PC-3 (cell line): Measurements from ENCODE around the gene MAN2C1. TPM values are rescaled to one million over a fixed set of nuclear protein-coding genes. Genes with fewer than 3 reads are reported as not detected.

Experiments used
- ATAC-seq: fragments of 200-7000 bp; cut with Tn5 transposase; 2 replicates; pipeline ENCODE4 v1.9.1; 2020; ENCODE audit warnings: mild to moderate bottlenecking, moderate library complexity
- BruUV-seq: library from RNA; stranded (reverse); fragments of 400-500 nt; replicated peaks from 2 replicates; lab custom pipeline; 2021; lab: Mats Ljungman, UMichigan
- CTCF ChIA-PET: fragments of 300-600 bp; sonication (Branson Sonifier 250); formaldehyde crosslinking; loops from one replicate; lab custom pipeline; 2022; ENCODE audit warnings: antibody characterized with exemption; lab: Charles Lee
- POLR2A ChIA-PET: fragments of 300-600 bp; sonication (Branson Sonifier 250); formaldehyde crosslinking; loops from one replicate; lab custom pipeline; 2022; ENCODE audit warnings: antibody characterized with exemption; ENCODE audit not compliant: unreplicated experiment; lab: Charles Lee
- DNase-seq: peaks from one replicate; pipeline ENCODE4 v3.0.0-alpha.2; 2015
- H2AFZ ChIP-seq: fragments of 300-600 bp; sonication (generic); 2 replicates; pipeline ENCODE4 v1.6.0; 2016; ENCODE audit warnings: antibody characterized with exemption, low read length
- H3F3A ChIP-seq: fragments of 300-600 bp; sonication (generic); one replicate; pipeline ENCODE4 v1.6.0; 2017; ENCODE audit warnings: antibody characterized with exemption, low read length, control low read depth, mild to moderate bottlenecking; ENCODE audit not compliant: unreplicated experiment
- H3K27ac ChIP-seq: fragments of 300-600 bp; sonication (generic); 2 replicates; pipeline ENCODE4 v1.5.1; 2016; ENCODE audit warnings: mild to moderate bottlenecking, low read length
- H3K27me3 ChIP-seq: fragments of 300-600 bp; sonication (generic); 2 replicates; pipeline ENCODE4 v1.6.1; 2016; ENCODE audit warnings: low read length, mixed read lengths
- H3K36me3 ChIP-seq: fragments of 300-600 bp; sonication (generic); 2 replicates; pipeline ENCODE4 v1.6.1; 2016; ENCODE audit warnings: low read depth, mixed run types, low read length, mixed read lengths
- H3K4me1 ChIP-seq: fragments of 300-600 bp; sonication (generic); 2 replicates; pipeline ENCODE4 v1.5.1; 2016; ENCODE audit warnings: low read length; ENCODE audit not compliant: insufficient read depth
- H3K4me2 ChIP-seq: fragments of 300-600 bp; sonication (generic); 2 replicates; pipeline ENCODE4 v1.6.0; 2016; ENCODE audit warnings: low read length
- H3K4me3 ChIP-seq: fragments of 300-600 bp; sonication (generic); 2 replicates; pipeline ENCODE4 v1.5.1; 2016; ENCODE audit warnings: mild to moderate bottlenecking, low read length, mixed read lengths
- H3K79me2 ChIP-seq: fragments of 300-600 bp; sonication (generic); 2 replicates; pipeline ENCODE4 v1.6.1; 2017; ENCODE audit warnings: low read length, mixed read lengths
- H3K9ac ChIP-seq: fragments of 300-600 bp; sonication (generic); 2 replicates; pipeline ENCODE4 v1.6.0; 2016; ENCODE audit warnings: mild to moderate bottlenecking, low read length
- H3K9me2 ChIP-seq: fragments of 300-600 bp; sonication (generic); replicated peaks from 2 replicates; pipeline ENCODE4 v1.6.1; 2016; ENCODE audit warnings: mixed run types, low read length, mixed read lengths
- H3K9me3 ChIP-seq: fragments of 300-600 bp; sonication (generic); 2 replicates; pipeline ENCODE4 v1.6.1; 2016; ENCODE audit warnings: low read length, mixed read lengths
- H4K20me1 ChIP-seq: fragments of 300-600 bp; sonication (generic); 2 replicates; pipeline ENCODE4 v1.6.1; 2016; ENCODE audit warnings: low read length, mixed read lengths
- CTCF ChIP-seq: fragments of 300-600 bp; sonication (generic); conservative IDR thresholded peaks from 2 replicates; pipeline ENCODE4 v1.5.1; 2017; ENCODE audit warnings: antibody characterized with exemption, low read depth, mild to moderate bottlenecking, low read length
- EZH2 ChIP-seq: fragments of 300-600 bp; sonication (generic); IDR thresholded peaks from one replicate; pipeline ENCODE4 v1.6.1; 2017; ENCODE audit warnings: antibody characterized with exemption, mild to moderate bottlenecking, low read length; ENCODE audit not compliant: unreplicated experiment
- EZH2phosphoT487 ChIP-seq: fragments of 300-600 bp; sonication (generic); IDR thresholded peaks from 2 replicates; pipeline ENCODE4 v1.6.1; 2018; ENCODE audit warnings: mild to moderate bottlenecking, antibody characterized with exemption, low read length, borderline replicate concordance
- intact Hi-C: fragments of 100-400 bp; cut with micrococcal nuclease; formaldehyde crosslinking; loops from 2 replicates; pipeline ENCODE4 v1.9.0; 2023
- total RNA-seq: library from RNA; depleted of rRNA; stranded (reverse); fragments of >200 nt; gene quantifications from 2 replicates; pipeline ENCODE4 v1.2.3, GENCODE V29; 2014

MAN2C1 gene
- total RNA-seq, 1 experiment from 2014 or later: 126 TPM

- H3K27ac ChIP-seq: no peak overlapping the region
- H3K27me3 ChIP-seq: no peaks in the 10 kb centered on the region
- no peak overlapping the region for H2AFZ ChIP-seq
- CTCF ChIA-PET: no interaction called here
- H4K20me1 ChIP-seq: no peaks in the 10 kb centered on the region
- H3K4me1 ChIP-seq: no peaks in the 10 kb centered on the region
- intact Hi-C loops: loop anchor here (10.0 kb wide), 1 partner anchor 285 kb away; the partner anchor contains the start of genes IMP3 and SNX33
- no peaks in the 10 kb centered on the region for H3F3A ChIP-seq
- POLR2A ChIA-PET: no interaction called here
- H3K79me2 ChIP-seq: no peaks in the 10 kb centered on the region
- no peaks in the 10 kb centered on the region for H3K9me2 ChIP-seq
- TF ChIP-seq EZH2: no peak
- no peak for TF ChIP-seq EZH2phosphoT487
- no peak for TF ChIP-seq CTCF
- H3K9me3 ChIP-seq: no peaks in the 10 kb centered on the region
- ATAC-seq (no peak), DNase-seq (no peak)
- peaks cover 6% of the 10 kb centered on the region; the same call in 1 of the 2 replicates for H3K36me3 ChIP-seq
- no peak overlapping the region for H3K4me2 ChIP-seq
- BruUV-seq: no TSS peak
- no peak overlapping the region for H3K9ac ChIP-seq
- H3K4me3 ChIP-seq: no peak overlapping the region
Measured at GRCh38 chr15:75359537-75360250, 8.7 kb downstream of the MAN2C1 start.

GRCh38 chr15:75358771-75359536 is 9.5 kb downstream of the MAN2C1 start:
- CTCF ChIA-PET: no interaction called here
- TF ChIP-seq EZH2: no peak
- no peak for TF ChIP-seq CTCF
- no peak for TF ChIP-seq EZH2phosphoT487
- Histone ChIP-seq H3K27me3 (no peaks in the 10 kb centered on the region), H3K9ac (no peak overlapping the region), H2AFZ (no peak overlapping the region), H3K27ac (no peak overlapping the region), H4K20me1 (no peaks in the 10 kb centered on the region), H3F3A (no peaks in the 10 kb centered on the region), H3K79me2 (no peaks in the 10 kb centered on the region), H3K36me3 (peaks cover 6% of the 10 kb centered on the region; the same call in 1 of the 2 replicates), H3K4me3 (no peak overlapping the region), H3K9me2 (no peaks in the 10 kb centered on the region), H3K4me1 (no peaks in the 10 kb centered on the region), H3K4me2 (no peak overlapping the region), H3K9me3 (no peaks in the 10 kb centered on the region)
- POLR2A ChIA-PET: no interaction called here
- DNase-seq (no peak), ATAC-seq (no peak)
- intact Hi-C loops: no loop called here
- BruUV-seq: no TSS peak
